GM12873 (cell line): Measurements from ENCODE around the gene COL10A1.

Experiments used
- CTCF ChIP-seq: IDR thresholded peaks from 2 replicates; pipeline ENCODE4 v1.5.1; 2012; ENCODE audit warnings: low read depth, mild to moderate bottlenecking, moderate library complexity, low read length, control low read depth; ENCODE audit not compliant: insufficient read depth; ENCODE audit errors: missing control alignments

COL10A1 gene

GRCh38 chr6:116145803-116146675 is 20.1 kb upstream of the COL10A1 start:
- no peak for TF ChIP-seq CTCF

GRCh38 chr6:116144605-116145004 is 18.7 kb upstream of the COL10A1 start:
- TF ChIP-seq CTCF, result no peak

GRCh38 chr6:116139917-116140316 is 14.0 kb upstream of the COL10A1 start:
- no peak for TF ChIP-seq CTCF

- no peak for TF ChIP-seq CTCF
Observed at GRCh38 chr6:116136933-116137340, 11.0 kb upstream of the COL10A1 start.

GRCh38 chr6:116136373-116136772 is 10.4 kb upstream of the COL10A1 start:
- TF ChIP-seq CTCF, result no peak

GRCh38 chr6:116133453-116133852 is 7.5 kb upstream of the COL10A1 start:
- TF ChIP-seq CTCF, result no peak

GRCh38 chr6:116127771-116128493 is 2.0 kb upstream of the COL10A1 start:
- no peak for TF ChIP-seq CTCF
